NCI-H748 (cell line): Measurements from ENCODE around the gene MAPK10.
"Not testable (repeated sequence)": the region's sequence is repeated elsewhere in the genome, so short reads cannot be mapped to it uniquely, and the experiment has no call there.

Source experiments
- DNase-seq: peaks from one replicate; lab custom pipeline; 2025; ENCODE audit not compliant: unreplicated experiment; lab: John Stamatoyannopoulos, UW

MAPK10 gene

DNA sequence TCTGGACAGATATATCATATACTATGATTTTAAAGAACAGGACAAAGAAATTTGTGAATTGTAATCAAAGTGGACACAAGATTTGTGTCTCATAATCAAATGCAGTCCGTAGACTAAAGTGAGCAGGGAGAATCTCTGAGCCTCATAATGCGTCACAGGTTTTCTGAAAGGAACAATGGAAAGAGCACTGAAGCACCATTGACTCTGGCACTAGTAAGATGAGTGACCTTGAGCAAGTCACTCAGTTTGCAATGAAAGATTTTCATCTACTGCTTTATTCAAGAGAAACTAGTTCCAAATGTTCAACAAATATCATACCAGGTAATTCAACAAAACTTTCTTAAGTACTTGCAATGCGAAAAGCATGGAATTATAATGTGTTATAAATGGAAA lies 315.3 kb downstream of the MAPK10 start:
- no peak for DNase-seq

DNA sequence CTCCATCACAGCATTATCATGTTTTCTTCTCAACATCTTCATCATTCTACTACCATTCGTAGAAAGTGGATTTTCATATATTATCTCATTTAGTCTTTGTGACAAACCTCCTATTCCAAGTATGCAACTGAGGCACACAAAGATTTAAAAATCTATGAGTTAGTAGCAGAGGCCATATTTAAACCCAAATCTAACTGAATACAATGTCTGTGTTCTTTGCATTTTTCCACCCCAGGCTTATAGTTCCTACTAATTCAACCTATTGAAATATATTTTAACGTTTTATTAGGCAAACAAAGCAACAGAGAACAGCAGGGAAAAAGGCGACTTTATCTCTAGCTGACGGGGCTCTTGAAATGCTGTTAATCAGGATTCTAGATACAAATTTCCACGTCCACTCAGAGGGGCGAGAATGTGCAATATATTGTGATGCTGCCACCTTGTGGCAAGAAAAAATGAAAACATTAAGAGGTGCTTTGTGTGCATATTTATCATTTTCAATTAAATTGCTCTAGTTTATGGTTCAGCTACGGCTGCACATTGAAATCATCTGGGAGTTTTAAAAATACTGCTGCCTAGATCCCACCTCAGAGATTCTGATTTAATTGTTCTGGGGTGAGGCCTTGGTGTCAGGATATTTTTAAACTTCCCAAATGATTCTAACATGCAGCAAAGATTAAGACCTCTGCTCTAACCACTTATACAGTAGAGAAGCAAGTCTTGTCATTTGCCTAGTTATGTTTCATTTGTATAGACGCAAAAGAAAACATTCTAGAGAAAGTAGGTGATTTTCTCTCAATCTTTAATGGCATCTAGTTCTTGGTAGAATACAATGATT lies 315.9 kb downstream of the MAPK10 start:
- DNase-seq, result peak; percentile 50

GRCh38 chr4:86038037-86038436 lies 321.8 kb downstream of the MAPK10 start:
- no peak for DNase-seq

- no peak for DNase-seq
Measured at GRCh38 chr4:86036736-86037135, 323.1 kb downstream of the MAPK10 start.

- no peak for DNase-seq
Measured at GRCh38 chr4:86035688-86036087, 324.2 kb downstream of the MAPK10 start.

DNA sequence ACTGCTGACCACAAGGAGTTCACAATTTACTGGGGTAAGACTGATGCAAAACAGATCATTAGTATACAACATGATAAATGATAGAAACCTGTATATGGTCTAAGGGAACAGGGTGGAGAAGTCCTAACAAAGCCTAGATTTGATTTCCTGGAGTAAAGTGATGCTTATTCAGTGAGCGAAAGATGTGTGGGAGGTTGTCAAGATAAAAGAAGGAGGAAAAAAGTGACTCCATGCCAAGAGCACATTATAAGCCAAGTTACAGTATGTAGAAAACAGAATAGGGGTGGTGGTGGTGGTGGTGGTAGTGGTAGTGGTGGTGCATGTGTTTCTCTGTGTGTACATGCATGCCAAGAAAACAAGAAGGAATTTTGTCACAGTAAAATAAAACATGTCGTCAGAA lies 325.2 kb downstream of the MAPK10 start:
- DNase-seq, result no peak

DNA sequence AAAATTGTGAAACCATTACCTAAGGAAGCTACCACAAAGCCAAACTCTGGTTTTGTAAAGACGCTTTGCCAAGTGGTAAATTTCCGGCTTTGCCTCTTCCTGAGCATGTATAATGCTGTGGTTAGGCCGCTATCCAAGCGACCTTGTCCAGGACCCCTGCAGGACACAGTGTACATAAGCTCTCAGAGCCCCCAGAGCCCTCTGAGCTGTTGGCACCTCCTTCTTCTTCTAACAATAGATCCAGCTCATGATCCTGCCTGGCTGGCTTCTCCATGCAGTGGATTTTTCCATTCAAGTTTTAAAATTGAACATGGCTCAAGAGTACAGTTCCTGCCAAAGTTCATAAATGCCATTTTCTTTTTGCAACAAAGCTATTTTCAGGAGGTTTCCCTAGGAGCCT lies 326.7 kb downstream of the MAPK10 start:
- no peak for DNase-seq

- no peak for DNase-seq
Measured at GRCh38 chr4:86032476-86033022, 327.3 kb downstream of the MAPK10 start.

DNA sequence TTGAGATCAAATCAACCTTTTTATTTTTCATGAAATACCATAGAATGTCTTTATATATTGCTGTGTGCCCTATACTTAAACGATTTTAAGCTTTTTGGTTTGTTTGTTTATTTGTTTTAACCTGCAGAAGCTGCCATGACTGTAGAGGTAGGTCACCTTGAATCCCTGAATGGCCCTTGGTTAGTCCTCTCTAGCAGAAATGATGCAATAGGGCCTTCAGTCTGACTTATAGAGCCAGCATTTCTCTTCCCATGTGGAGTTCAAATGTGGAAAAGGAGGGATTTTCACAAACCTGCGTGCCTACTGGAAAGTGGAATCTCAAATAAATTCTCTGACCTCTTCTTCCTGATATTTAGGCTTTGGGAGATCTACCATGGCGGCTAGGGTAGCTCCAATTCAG lies 327.9 kb downstream of the MAPK10 start:
- DNase-seq, result no peak

- no peak for DNase-seq
Measured at GRCh38 chr4:86026720-86027119, 333.1 kb downstream of the MAPK10 start.

GRCh38 chr4:86021671-86022070 lies 338.2 kb downstream of the MAPK10 start:
- not testable (repeated sequence) for DNase-seq

GRCh38 chr4:86019906-86020305 lies 339.9 kb downstream of the MAPK10 start:
- DNase-seq, result no peak

DNA sequence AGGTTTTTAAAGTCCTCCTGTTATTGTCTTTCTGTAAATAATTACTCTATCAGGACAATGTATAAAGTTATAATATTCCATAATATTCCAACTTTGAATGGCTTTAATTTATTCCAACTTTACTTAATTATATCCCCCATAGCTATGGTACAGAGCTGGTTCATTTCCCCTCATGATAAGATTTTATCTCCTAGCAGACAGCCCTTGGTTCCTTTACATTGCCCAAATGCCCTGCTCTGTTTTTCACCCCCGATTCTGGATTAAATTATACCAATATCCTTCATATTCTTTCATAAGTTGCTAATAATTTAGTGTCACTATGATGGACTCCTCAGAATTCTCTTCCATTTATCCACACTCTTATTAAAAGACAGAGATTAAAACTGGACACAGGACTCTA lies 340.5 kb downstream of the MAPK10 start:
- DNase-seq, result no peak

GRCh38 chr4:86015412-86016350 lies 344.2 kb downstream of the MAPK10 start:
- DNase-seq, result no peak

DNA sequence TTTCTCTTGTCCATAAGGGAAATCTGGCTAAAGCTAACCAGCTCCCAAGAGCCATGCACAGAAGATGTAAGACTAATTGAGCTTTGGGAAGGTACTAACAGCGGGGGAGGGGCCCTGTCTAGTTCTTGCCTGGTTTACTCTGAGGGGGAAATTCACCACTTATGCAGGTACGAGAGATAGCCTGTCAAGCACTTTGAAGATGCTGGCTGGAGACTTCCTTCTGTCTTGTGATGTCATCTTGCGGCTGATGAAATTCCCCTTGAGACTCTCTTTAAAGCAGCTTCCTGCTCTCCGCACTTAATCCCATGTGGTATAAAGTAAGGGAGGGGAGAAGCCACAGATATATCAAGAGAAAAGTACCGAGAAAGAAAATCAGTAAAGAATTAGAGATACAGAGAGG lies 345.3 kb downstream of the MAPK10 start:
- DNase-seq, result no peak

DNA sequence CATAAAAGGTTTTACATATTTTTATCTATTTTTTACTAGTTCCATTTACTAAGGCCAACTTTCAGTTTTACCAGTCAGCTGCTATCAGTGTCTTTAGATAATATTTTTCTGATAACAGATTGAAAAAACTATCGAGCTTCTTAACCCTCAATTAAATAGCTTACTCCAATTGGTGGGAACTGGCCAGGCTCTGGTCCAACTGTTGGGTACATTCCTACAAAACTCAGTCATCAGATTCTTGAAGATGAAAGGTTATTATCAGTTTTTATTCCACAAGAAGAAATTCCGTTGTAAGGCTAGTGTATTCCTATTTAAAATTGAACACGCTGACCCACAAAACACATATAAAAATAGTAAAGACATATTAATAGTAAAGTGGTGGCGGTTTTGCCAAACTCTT lies 346.2 kb downstream of the MAPK10 start:
- no peak for DNase-seq

DNA sequence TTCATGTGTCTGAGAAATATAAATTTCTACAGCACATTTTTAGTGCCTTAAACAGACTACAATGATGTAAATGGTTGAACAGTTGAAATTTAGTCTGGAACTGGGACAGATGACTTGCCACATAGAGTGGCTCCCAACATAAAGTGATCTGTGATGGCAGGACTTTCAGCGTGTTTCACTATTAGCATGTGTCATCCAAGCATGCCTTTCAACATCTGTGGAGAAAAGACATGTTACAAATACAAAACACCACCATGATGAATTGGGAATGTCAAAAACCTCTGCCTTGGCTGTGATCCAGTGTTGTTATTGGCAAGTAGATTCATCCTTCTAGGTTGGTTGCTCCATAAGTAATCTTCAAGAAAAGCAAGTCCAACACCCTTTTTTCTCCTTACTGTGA lies 348.7 kb downstream of the MAPK10 start:
- no peak for DNase-seq

DNA sequence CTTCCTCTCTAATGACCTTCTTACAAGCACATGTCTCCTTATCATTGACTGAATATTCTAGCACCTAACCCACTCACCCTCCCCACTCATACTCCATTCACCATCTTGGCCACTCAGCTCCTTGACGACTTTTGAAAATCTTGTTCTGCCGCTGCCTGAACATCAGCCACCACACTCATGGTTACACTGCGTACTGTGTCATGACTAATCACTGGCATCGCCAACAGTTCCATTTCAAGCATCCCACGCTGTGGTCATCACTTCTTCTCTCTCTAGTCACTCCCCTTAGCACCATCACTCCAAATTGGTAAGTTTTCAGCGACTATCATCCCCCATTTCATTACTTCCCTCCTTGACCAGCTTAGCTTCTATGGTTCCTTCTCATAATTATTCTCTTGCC lies 352.8 kb downstream of the MAPK10 start:
- DNase-seq, result no peak

- DNase-seq, result no peak
Measured at GRCh38 chr4:86006057-86006456, 353.8 kb downstream of the MAPK10 start.

DNA sequence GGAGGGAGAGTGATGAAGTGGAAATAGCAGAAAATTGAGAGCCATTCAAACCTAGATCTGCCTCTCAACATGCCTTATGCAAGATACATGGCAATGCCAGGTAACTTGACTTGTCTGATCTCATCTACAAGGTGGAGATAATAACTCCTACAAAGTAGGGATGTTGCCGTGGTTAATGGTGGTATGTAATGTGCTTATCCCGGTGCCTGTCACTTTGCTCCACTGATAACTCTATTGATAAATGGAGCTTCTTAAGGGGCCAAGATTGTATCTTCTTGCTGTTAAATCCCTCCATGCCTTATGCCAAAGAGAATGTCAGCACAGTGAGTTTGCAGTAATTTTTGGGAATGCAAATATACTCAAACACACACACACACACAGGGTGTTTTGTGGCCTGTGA lies 355.8 kb downstream of the MAPK10 start:
- no peak for DNase-seq

- no peak for DNase-seq
Measured at GRCh38 chr4:86001591-86001990, 358.3 kb downstream of the MAPK10 start.

- no peak for DNase-seq
Measured at GRCh38 chr4:85995361-85995760, 364.5 kb downstream of the MAPK10 start.
